ENCODE results near the gene INAVA.

Gene INAVA

DNA sequence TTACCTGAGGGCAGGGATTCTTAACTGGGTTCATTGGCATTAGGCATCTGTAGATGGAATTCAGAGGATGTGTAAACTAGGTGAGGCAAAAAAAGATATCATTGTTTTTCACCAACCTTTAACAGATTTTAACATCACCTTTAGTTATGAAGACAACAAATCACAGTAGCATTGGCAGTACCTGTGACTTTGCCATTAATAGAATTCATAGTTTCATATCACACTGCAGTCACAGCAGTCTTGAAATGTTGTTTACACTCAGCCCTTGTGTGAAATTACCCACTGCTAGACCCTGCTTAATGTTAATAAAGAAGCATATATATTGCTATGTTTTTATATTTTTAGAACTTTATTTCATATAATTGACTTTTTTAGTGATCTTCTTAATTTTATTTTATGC, 1.7 kb upstream of the INAVA start:
- Histone ChIP-seq H3F3A (ENCODE audit: low read depth) (peaks cover 1% of the 10 kb centered on the region), H3K27me3 (ENCODE audit: insufficient read depth, low read length, poor library complexity, severe bottlenecking) (no peaks in the 10 kb centered on the region), H3K79me2 (ENCODE audit: insufficient read depth, low read length) (no peaks in the 10 kb centered on the region), H3K36me3 (ENCODE audit: insufficient read depth, low read length) (no peaks in the 10 kb centered on the region), H3K4me3 (ENCODE audit: low read length, poor library complexity, severe bottlenecking) (no peak overlapping the region), H3K9me3 (ENCODE audit: insufficient read depth, low read depth, low read length) (no peaks in the 10 kb centered on the region), H3K9me2 (replicated peaks; ENCODE audit: low read depth, low read length) (no peaks in the 10 kb centered on the region), H3K4me1 (ENCODE audit: insufficient read depth, low read length, poor library complexity, severe bottlenecking) (peaks cover 63% of the 10 kb centered on the region), H3K4me2 (ENCODE audit: low read depth, low read length, poor library complexity, severe bottlenecking) (no peak overlapping the region), H4K20me1 (ENCODE audit: insufficient read depth, low read length, poor library complexity, severe bottlenecking) (no peaks in the 10 kb centered on the region), H2AFZ (ENCODE audit: low read length) (no peak overlapping the region), H3K9ac (ENCODE audit: low read depth, low read length, poor library complexity, severe bottlenecking) (no peak overlapping the region)
- no peak for TF ChIP-seq EZH2phosphoT487 (IDR thresholded peaks at IDR 0.05; ENCODE audit: borderline replicate concordance)
- TF ChIP-seq, protein P1, sequence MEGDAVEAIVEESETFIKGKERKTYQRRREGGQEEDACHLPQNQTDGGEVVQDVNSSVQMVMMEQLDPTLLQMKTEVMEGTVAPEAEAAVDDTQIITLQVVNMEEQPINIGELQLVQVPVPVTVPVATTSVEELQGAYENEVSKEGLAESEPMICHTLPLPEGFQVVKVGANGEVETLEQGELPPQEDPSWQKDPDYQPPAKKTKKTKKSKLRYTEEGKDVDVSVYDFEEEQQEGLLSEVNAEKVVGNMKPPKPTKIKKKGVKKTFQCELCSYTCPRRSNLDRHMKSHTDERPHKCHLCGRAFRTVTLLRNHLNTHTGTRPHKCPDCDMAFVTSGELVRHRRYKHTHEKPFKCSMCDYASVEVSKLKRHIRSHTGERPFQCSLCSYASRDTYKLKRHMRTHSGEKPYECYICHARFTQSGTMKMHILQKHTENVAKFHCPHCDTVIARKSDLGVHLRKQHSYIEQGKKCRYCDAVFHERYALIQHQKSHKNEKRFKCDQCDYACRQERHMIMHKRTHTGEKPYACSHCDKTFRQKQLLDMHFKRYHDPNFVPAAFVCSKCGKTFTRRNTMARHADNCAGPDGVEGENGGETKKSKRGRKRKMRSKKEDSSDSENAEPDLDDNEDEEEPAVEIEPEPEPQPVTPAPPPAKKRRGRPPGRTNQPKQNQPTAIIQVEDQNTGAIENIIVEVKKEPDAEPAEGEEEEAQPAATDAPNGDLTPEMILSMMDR (conservative IDR thresholded peaks at IDR 0.05; ENCODE audit: low read length), result no peak

DNA sequence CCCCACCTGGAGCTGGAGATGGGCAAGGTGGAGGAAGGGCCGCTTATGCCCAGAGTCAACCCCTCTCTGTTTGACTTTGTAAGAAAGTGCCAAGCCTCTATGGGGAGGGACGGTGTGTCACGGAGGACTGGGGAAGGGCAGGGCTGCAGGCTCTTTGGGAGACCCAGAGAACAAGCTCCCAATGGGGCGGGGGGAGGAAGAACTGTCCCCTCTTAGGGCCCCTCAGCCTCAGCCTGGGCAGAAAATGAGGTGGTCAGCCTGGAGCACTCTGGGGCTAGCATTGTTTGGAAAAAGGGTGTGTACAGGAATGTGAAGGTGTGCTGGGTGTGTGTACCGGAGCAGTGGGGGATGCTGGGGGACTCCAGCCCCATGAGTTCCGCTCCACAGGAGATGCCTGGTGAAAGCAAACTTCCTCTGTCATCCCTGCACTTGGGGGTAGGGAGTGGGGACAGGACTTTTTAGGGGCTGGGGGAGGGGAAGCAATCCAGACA, 1.2 kb upstream of the INAVA start:
- no peak overlapping the region for H3K4me2 ChIP-seq (ENCODE audit: low read depth, low read length, poor library complexity, severe bottlenecking)
- peak overlapping the region; percentile 24 for H3K9ac ChIP-seq (ENCODE audit: low read depth, low read length, poor library complexity, severe bottlenecking)
- no peaks in the 10 kb centered on the region for H3K36me3 ChIP-seq (ENCODE audit: insufficient read depth, low read length)
- H3F3A ChIP-seq (ENCODE audit: low read depth), result no peaks in the 10 kb centered on the region
- no peaks in the 10 kb centered on the region for H3K27me3 ChIP-seq (ENCODE audit: insufficient read depth, low read length, poor library complexity, severe bottlenecking)
- no peak overlapping the region for H3K4me3 ChIP-seq (ENCODE audit: low read length, poor library complexity, severe bottlenecking)
- H3K9me3 ChIP-seq (ENCODE audit: insufficient read depth, low read depth, low read length), result no peaks in the 10 kb centered on the region
- peaks cover 65% of the 10 kb centered on the region for H3K4me1 ChIP-seq (ENCODE audit: insufficient read depth, low read length, poor library complexity, severe bottlenecking)
- no peak overlapping the region for H2AFZ ChIP-seq (ENCODE audit: low read length)
- no peaks in the 10 kb centered on the region for H4K20me1 ChIP-seq (ENCODE audit: insufficient read depth, low read length, poor library complexity, severe bottlenecking)
- no peak for TF ChIP-seq EZH2phosphoT487 (IDR thresholded peaks at IDR 0.05; ENCODE audit: borderline replicate concordance)
- TF ChIP-seq, protein P1 (conservative IDR thresholded peaks at IDR 0.05; ENCODE audit: low read length), result no peak
- no peaks in the 10 kb centered on the region for H3K79me2 ChIP-seq (ENCODE audit: insufficient read depth, low read length)
- no peaks in the 10 kb centered on the region for H3K9me2 ChIP-seq (replicated peaks; ENCODE audit: low read depth, low read length)

DNA sequence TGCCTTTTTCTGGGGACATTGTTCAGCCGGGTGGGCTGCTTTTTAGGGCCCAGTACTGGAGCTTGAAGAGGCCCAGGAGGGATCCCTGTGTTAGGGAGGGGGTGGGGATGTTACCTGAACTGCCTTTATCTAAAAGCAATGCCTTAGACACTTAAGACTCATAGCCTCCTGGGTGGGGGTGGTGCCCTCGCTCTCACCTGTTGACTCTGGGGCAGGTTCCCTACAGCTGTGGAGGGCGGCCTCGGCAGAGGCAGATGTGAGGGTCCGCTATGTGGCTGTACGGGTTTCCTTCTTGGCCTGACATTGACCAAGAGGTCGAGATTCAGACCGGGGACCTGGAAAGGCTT, 716 bp downstream of the INAVA start:
- TF ChIP-seq, protein P1 (conservative IDR thresholded peaks at IDR 0.05; ENCODE audit: low read length), result no peak
- TF ChIP-seq EZH2phosphoT487 (IDR thresholded peaks at IDR 0.05; ENCODE audit: borderline replicate concordance), result no peak
- H3K79me2 ChIP-seq (ENCODE audit: insufficient read depth, low read length), result no peaks in the 10 kb centered on the region
- no peak overlapping the region for H3K4me2 ChIP-seq (ENCODE audit: low read depth, low read length, poor library complexity, severe bottlenecking)
- no peaks in the 10 kb centered on the region for H3F3A ChIP-seq (ENCODE audit: low read depth)
- H3K4me3 ChIP-seq (ENCODE audit: low read length, poor library complexity, severe bottlenecking), result no peak overlapping the region
- H3K9me2 ChIP-seq (replicated peaks; ENCODE audit: low read depth, low read length), result no peaks in the 10 kb centered on the region
- H2AFZ ChIP-seq (ENCODE audit: low read length), result no peak overlapping the region
- H3K27me3 ChIP-seq (ENCODE audit: insufficient read depth, low read length, poor library complexity, severe bottlenecking), result no peaks in the 10 kb centered on the region
- peaks cover 64% of the 10 kb centered on the region for H3K4me1 ChIP-seq (ENCODE audit: insufficient read depth, low read length, poor library complexity, severe bottlenecking)
- no peaks in the 10 kb centered on the region for H3K36me3 ChIP-seq (ENCODE audit: insufficient read depth, low read length)
- no peaks in the 10 kb centered on the region for H4K20me1 ChIP-seq (ENCODE audit: insufficient read depth, low read length, poor library complexity, severe bottlenecking)
- no peak overlapping the region for H3K9ac ChIP-seq (ENCODE audit: low read depth, low read length, poor library complexity, severe bottlenecking)
- no peaks in the 10 kb centered on the region for H3K9me3 ChIP-seq (ENCODE audit: insufficient read depth, low read depth, low read length)
